Esophagus muscularis mucosa (tissue), 4 donors: ENCODE data around the gene PXDN. TPM values are rescaled to one million over a fixed set of nuclear protein-coding genes. Genes with fewer than 3 reads are reported as not detected.

Source experiments
- DNase-seq: peaks from one replicate; pipeline ENCODE4 v3.0.0-alpha.2; 2017; ENCODE audit errors: extremely low spot score
- H3K27ac ChIP-seq, 4 donors: fragments of 200-600 bp; sonication (generic); replicated peaks in 1 of 4; 1 replicate in 3 of 4; 2 replicates in 1 of 4; pipeline ENCODE4 v1.5.1; 2016 to 2019; ENCODE audit warnings: mild to moderate bottlenecking in 1 of 4
- H3K27me3 ChIP-seq, 4 donors: fragments of 200-600 bp; sonication (generic); one replicate each; pipeline versions ENCODE4 v1.5.1 to v1.6.0; 2016 to 2019
- H3K36me3 ChIP-seq, 4 donors: fragments of 200-600 bp; sonication (generic); one replicate each; pipeline ENCODE4 v1.5.1; 2016 to 2019
- H3K4me1 ChIP-seq, 4 donors: fragments of 200-600 bp; sonication (generic); one replicate each; pipeline ENCODE4 v1.5.1; 2016 to 2019
- H3K4me3 ChIP-seq, 4 donors: fragments of 200-600 bp; sonication (generic); 1 replicate in 2 of 4; 2 replicates in 2 of 4; pipeline ENCODE4 v1.5.1; 2016 to 2019; ENCODE audit warnings: mild to moderate bottlenecking in 4 of 4, moderate library complexity in 1 of 4
- H3K9me3 ChIP-seq, 4 donors: fragments of 200-600 bp; sonication (generic); 1 replicate in 3 of 4; 2 replicates in 1 of 4; pipeline ENCODE4 v1.5.1; 2016 to 2019
- EP300 ChIP-seq: sonication (generic); formaldehyde crosslinking; IDR thresholded peaks from one replicate; pipeline ENCODE4 v1.6.1; 2017; ENCODE audit warnings: antibody characterized with exemption
- POLR2A ChIP-seq: fragments of 450-650 bp; IDR thresholded peaks from one replicate; pipeline ENCODE4 v1.6.1; 2017; ENCODE audit warnings: antibody characterized with exemption, moderate library complexity, mild to moderate bottlenecking, low read depth
- POLR2AphosphoS5 ChIP-seq, 2 donors: sonication (generic); formaldehyde crosslinking; IDR thresholded peaks; one replicate each; pipeline ENCODE4 v1.6.1; 2017; ENCODE audit warnings: antibody characterized with exemption in 2 of 2
- WGBS: methylation state at CpG from one replicate; pipeline ENCODE4 v1.1.5; 2018; 5-methylcytosine and 5-hydroxymethylcytosine counted together
- intact Hi-C: fragments of 100-400 bp; cut with DNase I; formaldehyde crosslinking; loops from one replicate; pipeline ENCODE4 v1.15.1; 2023
- total RNA-seq, 4 donors: library from RNA; depleted of rRNA; stranded (reverse); fragments of >200 nt; gene quantifications; one replicate each; pipeline versions ENCODE4 v1.1.0 to v1.2.1, GENCODE V29; 2016
- TF ChIP-seq, protein P1 (sequence below), 3 experiments: fragments of 200-600 bp in 2 of 3; fragments of 450-650 bp in 1 of 3; sonication (generic) in 2 of 3; IDR thresholded peaks; one replicate each; pipeline ENCODE4 v1.5.1; 2017 to 2019; ENCODE audit warnings: antibody characterized with exemption in 3 of 3, mild to moderate bottlenecking in 2 of 3, moderate library complexity in 1 of 3

Gene PXDN
- total RNA-seq, 4 donors from 2014 or later: 19.9 to 81.6 (median 50.1) TPM

DNA sequence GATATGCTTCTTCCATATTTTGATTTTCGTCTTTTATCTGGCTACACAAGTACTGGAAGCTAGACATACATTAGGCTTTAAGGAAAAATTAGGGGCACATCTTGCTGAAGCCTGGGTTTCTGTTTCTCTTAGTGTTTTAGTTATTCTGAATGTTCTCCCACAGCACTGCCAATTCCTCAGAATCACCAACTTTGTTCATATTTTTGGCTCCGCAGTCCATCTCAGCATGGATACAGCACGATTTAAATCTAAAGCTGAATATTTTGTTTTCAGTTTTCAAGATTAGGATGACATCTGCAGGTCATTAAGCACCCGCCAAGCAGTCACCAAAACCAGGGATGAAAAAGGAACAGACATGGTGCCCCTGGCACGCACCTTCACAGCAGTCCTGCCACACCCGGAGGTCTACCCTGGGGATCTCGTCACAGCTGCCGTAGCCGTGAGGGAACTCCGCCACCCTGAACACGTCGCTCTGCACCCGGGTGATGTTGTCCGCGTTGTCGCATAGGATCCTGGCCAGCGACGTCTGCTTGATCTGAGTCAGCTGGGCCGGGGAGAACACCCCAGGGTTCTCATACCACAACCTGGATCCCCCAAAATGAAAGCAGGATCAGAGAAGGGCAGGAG lies 101.2 kb downstream of the PXDN start:
- peaks cover 6 to 32% (median 27%) of the 10 kb centered on the region in 4 donors for H3K4me1 ChIP-seq
- intact Hi-C loops: no loop called here
- no peaks in the 10 kb centered on the region for H3K27me3 ChIP-seq
- WGBS: 88% methylated on average over 17 of the region's 19 CpGs
- H3K4me3 ChIP-seq: no peak overlapping the region
- H3K9me3 ChIP-seq: no peaks in the 10 kb centered on the region
- TF ChIP-seq POLR2AphosphoS5 (IDR thresholded peaks at IDR 0.05) (no peak), POLR2A (no peak), EP300 (no peak)
- TF ChIP-seq, protein P1, sequence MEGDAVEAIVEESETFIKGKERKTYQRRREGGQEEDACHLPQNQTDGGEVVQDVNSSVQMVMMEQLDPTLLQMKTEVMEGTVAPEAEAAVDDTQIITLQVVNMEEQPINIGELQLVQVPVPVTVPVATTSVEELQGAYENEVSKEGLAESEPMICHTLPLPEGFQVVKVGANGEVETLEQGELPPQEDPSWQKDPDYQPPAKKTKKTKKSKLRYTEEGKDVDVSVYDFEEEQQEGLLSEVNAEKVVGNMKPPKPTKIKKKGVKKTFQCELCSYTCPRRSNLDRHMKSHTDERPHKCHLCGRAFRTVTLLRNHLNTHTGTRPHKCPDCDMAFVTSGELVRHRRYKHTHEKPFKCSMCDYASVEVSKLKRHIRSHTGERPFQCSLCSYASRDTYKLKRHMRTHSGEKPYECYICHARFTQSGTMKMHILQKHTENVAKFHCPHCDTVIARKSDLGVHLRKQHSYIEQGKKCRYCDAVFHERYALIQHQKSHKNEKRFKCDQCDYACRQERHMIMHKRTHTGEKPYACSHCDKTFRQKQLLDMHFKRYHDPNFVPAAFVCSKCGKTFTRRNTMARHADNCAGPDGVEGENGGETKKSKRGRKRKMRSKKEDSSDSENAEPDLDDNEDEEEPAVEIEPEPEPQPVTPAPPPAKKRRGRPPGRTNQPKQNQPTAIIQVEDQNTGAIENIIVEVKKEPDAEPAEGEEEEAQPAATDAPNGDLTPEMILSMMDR (IDR thresholded peaks at IDR 0.05): no peak
- H3K27ac ChIP-seq: peak overlapping the region; percentile 74 to 84 (median 80)
- H3K36me3 ChIP-seq: peaks cover 22 to 71% (median 52%) of the 10 kb centered on the region in 4 donors
- DNase-seq: no peak

DNA sequence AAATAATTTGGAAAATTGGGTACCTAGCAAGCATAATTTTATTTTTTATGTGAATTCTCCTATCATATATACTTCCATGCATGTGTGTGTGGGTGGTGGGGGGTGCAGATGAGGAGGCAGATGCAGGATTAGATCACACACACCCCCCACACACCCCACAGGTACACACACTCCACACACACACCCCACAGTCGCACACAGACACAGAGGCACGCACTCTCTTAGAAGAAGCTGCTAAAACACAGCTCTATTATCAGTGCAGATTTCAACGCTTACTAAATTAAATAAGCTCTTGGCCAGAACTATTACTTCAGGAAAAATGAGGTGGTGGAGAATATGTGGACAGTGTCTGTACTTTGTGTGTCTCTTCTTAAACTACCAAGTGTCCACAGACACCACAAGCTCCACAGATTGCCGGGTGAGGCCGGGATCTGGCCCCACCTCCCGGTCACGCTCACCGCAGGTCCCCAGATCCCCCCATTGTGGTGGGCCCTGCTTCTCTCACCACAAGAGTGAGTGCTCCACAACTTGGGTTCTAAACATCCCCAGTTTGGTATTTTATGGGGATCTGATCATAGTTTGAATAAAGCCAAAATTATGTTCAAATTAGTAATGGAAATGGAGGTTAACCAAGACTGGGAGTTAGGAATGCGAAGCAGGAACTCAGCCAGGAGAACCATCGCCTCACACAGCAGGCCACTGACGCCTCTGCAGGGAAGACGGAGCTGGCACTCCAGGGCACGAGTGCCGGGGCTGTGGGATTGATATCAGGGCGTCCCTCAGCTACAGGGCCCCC lies 102.1 kb downstream of the PXDN start:
- H3K9me3 ChIP-seq: no peaks in the 10 kb centered on the region
- H3K27me3 ChIP-seq: no peaks in the 10 kb centered on the region
- no peak for DNase-seq
- H3K36me3 ChIP-seq: peaks cover 17 to 67% (median 49%) of the 10 kb centered on the region in 4 donors
- intact Hi-C loops: no loop called here
- no peak overlapping the region for H3K4me3 ChIP-seq
- WGBS: 52% methylated on average over 15 of the region's 15 CpGs
- H3K4me1 ChIP-seq: peaks cover 6 to 32% (median 27%) of the 10 kb centered on the region in 4 donors
- TF ChIP-seq POLR2AphosphoS5 (IDR thresholded peaks at IDR 0.05) (peak in 1 of 2 donors; percentile 19), EP300 (no peak)
- H3K27ac ChIP-seq: peak overlapping the region; percentile 74 to 84 (median 80)

DNA sequence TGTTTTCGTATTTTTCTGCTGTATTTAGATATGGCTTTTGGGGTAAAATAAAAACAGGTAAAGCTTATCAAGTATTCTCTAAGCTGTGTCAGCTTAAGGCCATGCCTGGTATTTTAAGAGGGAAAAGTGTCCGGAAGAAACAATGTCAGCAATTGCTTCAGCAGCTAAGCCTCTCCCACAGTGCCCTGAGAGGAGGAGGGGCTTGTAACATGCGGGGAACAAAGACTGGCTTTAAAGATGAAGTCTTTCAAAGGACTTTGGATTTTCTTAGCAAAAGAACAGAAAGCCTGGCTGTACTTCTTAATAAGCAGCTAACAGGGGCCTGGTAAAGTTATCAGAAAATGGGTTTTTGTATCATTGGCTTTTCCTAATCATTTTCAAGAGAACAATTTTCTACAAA lies 102.8 kb downstream of the PXDN start:
- DNase-seq: no peak
- H3K4me3 ChIP-seq: no peak overlapping the region
- no peaks in the 10 kb centered on the region for H3K27me3 ChIP-seq
- H3K27ac ChIP-seq: peak overlapping the region in 3 of 4 donors; percentile 77 to 84 (median 82)
- intact Hi-C loops: no loop called here
- H3K4me1 ChIP-seq: peaks cover 5 to 32% (median 27%) of the 10 kb centered on the region in 4 donors
- peaks cover 17 to 65% (median 50%) of the 10 kb centered on the region in 4 donors for H3K36me3 ChIP-seq
- TF ChIP-seq, protein P1 (IDR thresholded peaks at IDR 0.05): no peak
- no peak for TF ChIP-seq EP300
- no peak for TF ChIP-seq POLR2AphosphoS5 (IDR thresholded peaks at IDR 0.05)
- no peak for TF ChIP-seq POLR2A
- WGBS: 69% methylated on average over 3 of the region's 3 CpGs
- H3K9me3 ChIP-seq: no peaks in the 10 kb centered on the region

DNA sequence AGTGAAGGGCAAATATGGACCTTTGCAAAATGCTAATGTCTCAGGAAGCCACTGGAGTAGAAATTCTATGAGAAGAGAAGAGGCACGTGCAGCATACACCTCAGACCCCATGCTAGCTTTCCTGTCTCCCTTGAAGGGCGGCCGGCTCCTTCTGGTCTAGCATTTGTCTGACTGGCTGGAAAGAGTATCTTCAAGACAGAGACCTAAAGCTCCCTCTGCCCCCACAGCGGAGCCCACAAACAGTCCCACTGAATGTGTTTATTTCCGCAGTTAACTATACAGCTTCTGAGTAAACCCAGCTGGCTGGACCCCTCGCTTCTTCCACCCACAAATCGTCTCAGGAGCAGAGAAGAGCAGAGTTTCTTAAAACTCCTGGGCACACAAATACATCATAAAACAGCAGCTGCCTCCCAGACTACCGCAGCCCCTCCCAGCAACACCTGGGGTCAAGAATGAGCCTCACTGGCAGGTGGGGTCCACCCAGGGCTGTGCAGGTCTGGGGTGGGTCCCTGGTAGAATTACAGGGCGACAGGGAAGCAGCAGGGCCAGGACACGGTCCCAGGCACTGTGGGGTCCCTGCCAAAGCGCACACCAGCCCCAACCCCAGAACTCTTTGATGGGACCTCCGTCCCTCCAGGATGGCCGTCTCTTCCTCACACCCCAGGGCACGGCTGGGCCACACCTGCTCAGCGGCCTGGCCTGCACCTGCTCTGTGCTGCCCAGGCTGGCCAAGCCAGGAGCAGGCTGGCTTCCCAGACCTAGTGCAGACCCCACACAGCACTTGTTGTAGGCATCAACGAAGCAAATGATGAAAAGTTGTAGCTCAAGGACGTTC lies 103.8 kb downstream of the PXDN start:
- WGBS: 84% methylated on average over 16 of the region's 17 CpGs
- H3K27ac ChIP-seq: peak overlapping the region in 1 of 4 donors; percentile 77
- intact Hi-C loops: no loop called here
- peaks cover 17 to 68% (median 56%) of the 10 kb centered on the region in 4 donors for H3K36me3 ChIP-seq
- no peak overlapping the region for H3K4me3 ChIP-seq
- H3K9me3 ChIP-seq: no peaks in the 10 kb centered on the region
- TF ChIP-seq POLR2A (no peak), EP300 (no peak), POLR2AphosphoS5 (IDR thresholded peaks at IDR 0.05) (no peak)
- TF ChIP-seq, protein P1 (IDR thresholded peaks at IDR 0.05): no peak
- DNase-seq: no peak
- H3K4me1 ChIP-seq: peaks cover 0 to 26% (median 24%) of the 10 kb centered on the region in 4 donors
- H3K27me3 ChIP-seq: no peaks in the 10 kb centered on the region
